ENCODE measurements around the gene LACTB.

The LACTB gene

GRCh38 chr15:63181648-63182047, 60.0 kb downstream of the LACTB start:
- DNase-seq, result no peak

GRCh38 chr15:63185206-63185605, 63.5 kb downstream of the LACTB start:
- DNase-seq, result no peak

- no peak for DNase-seq
Measured at GRCh38 chr15:63186065-63186464, 64.4 kb downstream of the LACTB start.

- no peak for DNase-seq
Measured at GRCh38 chr15:63187589-63188226, 66.0 kb downstream of the LACTB start.

GRCh38 chr15:63188247-63188925, 66.7 kb downstream of the LACTB start:
- no peak for DNase-seq

- DNase-seq, result peak; percentile 98
Measured at GRCh38 chr15:63188926-63189871, 67.5 kb downstream of the LACTB start, which contains the start of gene RAB8B. Gene RAB8B, plus strand, starts transcription at chr15:63189606. Its CDS starts 19 bp downstream, at chr15:63189625.

GRCh38 chr15:63189941-63190768, 68.5 kb downstream of the LACTB start:
- no peak for DNase-seq

- DNase-seq, result no peak
Measured at GRCh38 chr15:63190769-63191649, 69.3 kb downstream of the LACTB start.
